ENCODE results near the gene EIF2B5. TPM values are rescaled to one million over a fixed set of nuclear protein-coding genes. Genes with fewer than 3 reads are reported as not detected.

The EIF2B5 gene
- total RNA-seq, 2 donors from 2014 or later, result 19.6 to 24.3 TPM

DNA sequence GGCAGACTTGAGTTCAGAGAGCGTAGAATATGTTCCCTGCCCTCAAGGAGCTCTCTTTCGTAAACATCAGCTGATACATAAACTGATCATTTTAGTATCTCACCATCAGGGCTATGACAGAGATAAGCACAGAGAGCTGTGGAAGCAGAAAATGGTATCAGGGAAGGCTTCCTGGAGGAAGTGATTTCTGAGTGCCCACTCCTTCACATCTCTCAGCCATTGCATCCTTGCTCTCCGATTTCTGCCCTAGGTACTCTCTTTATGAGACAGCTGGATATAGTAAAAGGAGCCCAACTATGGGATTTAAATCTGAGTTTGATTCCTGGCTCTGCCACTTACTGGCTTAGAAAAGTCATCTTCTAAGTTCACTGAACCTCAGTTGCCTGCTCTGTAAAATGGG lies 30.4 kb downstream of the EIF2B5 start:
- TF ChIP-seq, protein P1, sequence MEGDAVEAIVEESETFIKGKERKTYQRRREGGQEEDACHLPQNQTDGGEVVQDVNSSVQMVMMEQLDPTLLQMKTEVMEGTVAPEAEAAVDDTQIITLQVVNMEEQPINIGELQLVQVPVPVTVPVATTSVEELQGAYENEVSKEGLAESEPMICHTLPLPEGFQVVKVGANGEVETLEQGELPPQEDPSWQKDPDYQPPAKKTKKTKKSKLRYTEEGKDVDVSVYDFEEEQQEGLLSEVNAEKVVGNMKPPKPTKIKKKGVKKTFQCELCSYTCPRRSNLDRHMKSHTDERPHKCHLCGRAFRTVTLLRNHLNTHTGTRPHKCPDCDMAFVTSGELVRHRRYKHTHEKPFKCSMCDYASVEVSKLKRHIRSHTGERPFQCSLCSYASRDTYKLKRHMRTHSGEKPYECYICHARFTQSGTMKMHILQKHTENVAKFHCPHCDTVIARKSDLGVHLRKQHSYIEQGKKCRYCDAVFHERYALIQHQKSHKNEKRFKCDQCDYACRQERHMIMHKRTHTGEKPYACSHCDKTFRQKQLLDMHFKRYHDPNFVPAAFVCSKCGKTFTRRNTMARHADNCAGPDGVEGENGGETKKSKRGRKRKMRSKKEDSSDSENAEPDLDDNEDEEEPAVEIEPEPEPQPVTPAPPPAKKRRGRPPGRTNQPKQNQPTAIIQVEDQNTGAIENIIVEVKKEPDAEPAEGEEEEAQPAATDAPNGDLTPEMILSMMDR (IDR thresholded peaks at IDR 0.05), result no peak
- no peaks in the 10 kb centered on the region for H3K9me3 ChIP-seq

DNA sequence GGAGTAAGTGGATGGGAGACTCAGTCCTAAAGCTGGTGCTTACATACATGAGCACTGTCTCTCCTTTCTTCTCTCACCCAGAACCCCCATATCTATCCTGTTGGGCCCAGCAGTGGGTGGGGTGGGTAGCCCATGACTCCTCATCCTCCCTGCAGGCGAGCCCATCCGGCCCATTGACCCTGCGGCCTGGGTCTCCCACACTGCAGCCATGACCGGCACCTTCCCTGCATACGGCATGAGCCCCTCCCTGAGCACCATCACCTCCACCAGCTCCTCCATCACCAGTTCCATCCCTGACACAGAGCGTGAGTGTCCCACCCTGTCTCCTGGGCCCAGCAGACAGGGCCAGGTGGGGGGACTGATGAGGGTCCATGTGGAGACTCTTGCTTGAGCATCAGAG lies 31.5 kb downstream of the EIF2B5 start:
- no peak overlapping the region for H3K27ac ChIP-seq
- H3K4me1 ChIP-seq, result peaks cover 0 to 23% of the 10 kb centered on the region in 2 donors
- DNase-seq (ENCODE audit: low spot score), result no peak
- H3K27me3 ChIP-seq, result no peaks in the 10 kb centered on the region
- no peaks in the 10 kb centered on the region for H3K9me3 ChIP-seq
- TF ChIP-seq, protein P1 (IDR thresholded peaks at IDR 0.05), result no peak
- H3K36me3 ChIP-seq, result peaks cover 82% of the 10 kb centered on the region
- H3K4me3 ChIP-seq, result no peak overlapping the region

More for the DNA sequence above, 30.4 kb downstream of the EIF2B5 start:
- no peak overlapping the region for H3K4me3 ChIP-seq
- peaks cover 71% of the 10 kb centered on the region for H3K36me3 ChIP-seq
- H3K4me1 ChIP-seq, result peaks cover 0 to 34% of the 10 kb centered on the region in 2 donors
- H3K27me3 ChIP-seq, result no peaks in the 10 kb centered on the region
- no peak overlapping the region for H3K27ac ChIP-seq
- no peak for DNase-seq (ENCODE audit: low spot score)

DNA sequence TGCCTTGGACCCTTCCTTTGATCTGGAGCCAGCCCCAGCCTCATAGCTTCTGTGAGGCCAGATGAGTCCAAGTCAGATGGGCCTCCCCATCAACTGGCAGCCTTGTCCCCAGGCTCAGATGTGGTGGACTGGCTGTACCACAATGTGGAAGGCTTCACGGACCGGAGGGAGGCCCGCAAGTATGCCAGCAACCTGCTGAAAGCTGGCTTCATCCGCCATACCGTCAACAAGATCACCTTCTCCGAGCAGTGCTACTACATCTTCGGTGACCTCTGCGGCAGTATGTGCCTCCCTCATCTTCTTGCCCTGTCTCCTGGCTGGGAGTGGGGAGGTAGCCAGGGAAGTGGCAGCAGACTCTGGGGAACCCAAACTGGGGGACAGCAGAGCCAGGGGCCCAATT lies 32.6 kb downstream of the EIF2B5 start:
- no peak for DNase-seq (ENCODE audit: low spot score)
- TF ChIP-seq, protein P1 (IDR thresholded peaks at IDR 0.05), result no peak
- no peaks in the 10 kb centered on the region for H3K27me3 ChIP-seq
- no peaks in the 10 kb centered on the region for H3K9me3 ChIP-seq
- H3K4me3 ChIP-seq, result no peak overlapping the region
- H3K4me1 ChIP-seq, result peaks cover 0 to 13% of the 10 kb centered on the region in 2 donors
- peaks cover 87% of the 10 kb centered on the region for H3K36me3 ChIP-seq
- H3K27ac ChIP-seq, result peak overlapping the region in 1 of 2 donors; percentile 13

DNA sequence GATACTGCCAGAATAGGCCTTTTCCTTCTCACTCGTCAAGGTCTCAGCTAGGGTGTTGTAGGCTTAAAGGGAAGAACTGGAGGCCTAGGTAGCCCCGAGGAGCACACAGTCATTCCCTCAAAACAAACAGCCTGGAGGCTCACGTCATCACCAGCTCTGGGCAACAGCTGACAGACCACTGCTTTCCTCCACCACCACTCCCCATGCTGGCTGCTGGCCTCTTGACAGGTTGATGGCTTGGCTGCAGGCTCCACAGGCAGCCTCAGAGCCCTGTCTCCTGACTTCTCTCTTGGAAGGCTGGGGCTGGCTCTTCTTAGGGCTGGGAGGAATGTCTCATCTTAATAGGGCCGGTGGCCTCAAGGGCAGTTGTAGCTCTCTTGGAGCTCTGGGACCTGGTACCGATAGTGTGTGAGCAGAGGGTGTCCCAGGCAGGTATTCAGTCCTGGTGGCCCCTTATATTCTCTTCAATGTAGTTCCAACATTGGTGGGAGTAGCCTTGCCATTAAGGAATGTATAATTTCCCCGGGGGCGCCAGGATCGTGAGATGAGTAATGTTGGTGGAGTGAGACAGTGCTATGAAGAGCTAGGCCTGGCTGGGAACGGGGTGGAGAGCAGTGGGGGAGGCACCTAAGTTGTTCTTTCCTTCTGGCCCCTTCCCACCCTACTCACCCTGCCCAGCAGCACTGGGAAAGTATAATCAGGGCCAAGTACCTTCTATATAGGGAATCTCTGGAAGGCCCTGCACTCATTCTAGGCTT lies 33.4 kb downstream of the EIF2B5 start:
- peaks cover 81% of the 10 kb centered on the region for H3K36me3 ChIP-seq
- peaks cover 0 to 7% of the 10 kb centered on the region in 2 donors for H3K4me1 ChIP-seq
- peak overlapping the region in 1 of 2 donors; percentile 13 for H3K27ac ChIP-seq
- no peaks in the 10 kb centered on the region for H3K9me3 ChIP-seq
- TF ChIP-seq, protein P1 (IDR thresholded peaks at IDR 0.05), result no peak
- no peak for DNase-seq (ENCODE audit: low spot score)
- H3K4me3 ChIP-seq, result no peak overlapping the region
- H3K27me3 ChIP-seq, result no peaks in the 10 kb centered on the region

DNA sequence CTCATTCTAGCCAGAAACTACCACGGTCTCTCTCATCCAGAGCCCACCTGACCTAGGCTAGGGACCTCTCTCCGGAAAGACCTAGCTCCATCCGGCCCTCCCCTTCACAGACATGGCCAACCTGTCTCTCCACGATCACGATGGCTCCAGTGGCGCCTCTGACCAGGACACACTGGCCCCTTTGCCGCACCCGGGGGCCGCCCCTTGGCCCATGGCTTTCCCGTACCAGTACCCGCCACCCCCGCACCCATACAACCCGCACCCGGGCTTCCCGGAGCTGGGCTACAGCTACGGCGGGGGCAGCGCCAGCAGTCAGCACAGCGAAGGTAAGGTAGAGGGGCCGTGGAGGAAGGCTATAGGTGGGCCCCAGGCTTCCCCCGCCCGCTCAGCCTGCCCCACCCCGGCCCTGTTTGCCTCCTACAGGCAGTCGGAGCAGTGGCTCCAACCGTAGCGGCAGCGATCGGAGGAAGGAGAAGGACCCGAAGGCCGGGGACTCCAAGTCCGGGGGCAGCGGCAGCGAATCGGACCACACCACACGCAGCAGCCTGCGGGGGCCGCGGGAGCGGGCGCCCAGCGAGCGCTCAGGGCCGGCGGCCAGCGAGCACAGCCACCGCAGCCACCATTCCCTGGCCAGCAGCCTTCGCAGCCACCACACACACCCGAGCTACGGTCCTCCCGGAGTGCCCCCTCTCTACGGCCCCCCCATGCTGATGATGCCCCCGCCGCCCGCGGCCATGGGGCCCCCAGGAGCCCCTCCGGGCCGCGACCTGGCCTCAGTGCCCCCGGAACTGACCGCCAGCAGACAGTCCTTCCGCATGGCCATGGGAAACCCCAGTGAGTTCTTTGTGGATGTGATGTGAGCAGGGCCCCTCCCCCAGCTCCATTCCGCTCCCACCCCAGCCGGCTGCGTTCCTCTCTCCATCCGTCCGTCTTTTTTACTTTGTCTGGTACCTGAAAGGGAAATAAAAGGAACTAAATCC lies 35.0 kb downstream of the EIF2B5 start:
- H3K27ac ChIP-seq, result no peak overlapping the region
- H3K9me3 ChIP-seq, result no peaks in the 10 kb centered on the region
- DNase-seq (ENCODE audit: low spot score), result no peak
- peaks cover 64% of the 10 kb centered on the region for H3K36me3 ChIP-seq
- no peak overlapping the region for H3K4me3 ChIP-seq
- TF ChIP-seq, protein P1 (IDR thresholded peaks at IDR 0.05), result no peak
- no peaks in the 10 kb centered on the region for H3K27me3 ChIP-seq
- H3K4me1 ChIP-seq, result peaks cover 0 to 9% of the 10 kb centered on the region in 2 donors
